Measurements from ENCODE around the gene RAB31.

DNA sequence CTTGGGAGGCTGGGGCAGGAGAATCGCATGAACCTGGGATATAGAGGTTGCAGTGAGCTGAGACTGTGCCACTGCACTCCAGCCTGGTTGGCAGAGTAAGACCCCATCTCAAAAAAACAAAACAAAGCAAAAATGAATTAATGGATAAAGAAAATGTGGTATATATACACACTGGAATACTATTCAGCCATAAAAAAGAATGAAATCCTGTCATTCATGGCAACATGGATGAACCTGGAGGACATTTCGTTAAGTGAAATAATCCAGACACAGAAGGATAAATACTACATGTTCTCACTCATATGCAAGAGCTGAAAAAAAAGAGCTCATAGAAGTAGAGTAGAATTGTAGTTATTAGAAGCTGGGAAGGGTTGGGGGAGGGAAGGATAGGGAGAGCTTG lies 80.8 kb downstream of the RAB31 start:
- TF ChIP-seq NR1H2 (CRISPR knock-in tag; IDR thresholded peaks at IDR 0.05) (no peak), JUN (CRISPR knock-in tag; IDR thresholded peaks at IDR 0.05) (no peak), NFYB (CRISPR knock-in tag; conservative IDR thresholded peaks at IDR 0.05; ENCODE audit: low read depth) (no peak), CBFB (CRISPR knock-in tag; IDR thresholded peaks at IDR 0.05; ENCODE audit: low read depth) (no peak), PRDM15 (CRISPR knock-in tag; IDR thresholded peaks at IDR 0.05) (no peak), NR2C2 (CRISPR knock-in tag; IDR thresholded peaks at IDR 0.05) (no peak), MXD4 (CRISPR knock-in tag; IDR thresholded peaks at IDR 0.05; ENCODE audit: borderline replicate concordance) (no peak), MAX (CRISPR knock-in tag; IDR thresholded peaks at IDR 0.05) (no peak), CREM (CRISPR knock-in tag; IDR thresholded peaks at IDR 0.05) (no peak)
- TF ChIP-seq, protein P1, sequence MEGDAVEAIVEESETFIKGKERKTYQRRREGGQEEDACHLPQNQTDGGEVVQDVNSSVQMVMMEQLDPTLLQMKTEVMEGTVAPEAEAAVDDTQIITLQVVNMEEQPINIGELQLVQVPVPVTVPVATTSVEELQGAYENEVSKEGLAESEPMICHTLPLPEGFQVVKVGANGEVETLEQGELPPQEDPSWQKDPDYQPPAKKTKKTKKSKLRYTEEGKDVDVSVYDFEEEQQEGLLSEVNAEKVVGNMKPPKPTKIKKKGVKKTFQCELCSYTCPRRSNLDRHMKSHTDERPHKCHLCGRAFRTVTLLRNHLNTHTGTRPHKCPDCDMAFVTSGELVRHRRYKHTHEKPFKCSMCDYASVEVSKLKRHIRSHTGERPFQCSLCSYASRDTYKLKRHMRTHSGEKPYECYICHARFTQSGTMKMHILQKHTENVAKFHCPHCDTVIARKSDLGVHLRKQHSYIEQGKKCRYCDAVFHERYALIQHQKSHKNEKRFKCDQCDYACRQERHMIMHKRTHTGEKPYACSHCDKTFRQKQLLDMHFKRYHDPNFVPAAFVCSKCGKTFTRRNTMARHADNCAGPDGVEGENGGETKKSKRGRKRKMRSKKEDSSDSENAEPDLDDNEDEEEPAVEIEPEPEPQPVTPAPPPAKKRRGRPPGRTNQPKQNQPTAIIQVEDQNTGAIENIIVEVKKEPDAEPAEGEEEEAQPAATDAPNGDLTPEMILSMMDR (IDR thresholded peaks at IDR 0.05) = no peak
- TF ChIP-seq, protein P2, sequence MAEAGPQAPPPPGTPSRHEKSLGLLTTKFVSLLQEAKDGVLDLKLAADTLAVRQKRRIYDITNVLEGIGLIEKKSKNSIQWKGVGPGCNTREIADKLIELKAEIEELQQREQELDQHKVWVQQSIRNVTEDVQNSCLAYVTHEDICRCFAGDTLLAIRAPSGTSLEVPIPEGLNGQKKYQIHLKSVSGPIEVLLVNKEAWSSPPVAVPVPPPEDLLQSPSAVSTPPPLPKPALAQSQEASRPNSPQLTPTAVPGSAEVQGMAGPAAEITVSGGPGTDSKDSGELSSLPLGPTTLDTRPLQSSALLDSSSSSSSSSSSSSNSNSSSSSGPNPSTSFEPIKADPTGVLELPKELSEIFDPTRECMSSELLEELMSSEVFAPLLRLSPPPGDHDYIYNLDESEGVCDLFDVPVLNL (CRISPR knock-in tag; IDR thresholded peaks at IDR 0.05; ENCODE audit: borderline replicate concordance, low read depth) = no peak

Data from WTC11 (cell line).